Measurements from ENCODE around the gene NBEAL2.
"Not testable (repeated sequence)": the region's sequence is repeated elsewhere in the genome, so short reads cannot be mapped to it uniquely, and the experiment has no call there.

Gene NBEAL2

GRCh38 chr3:47036145-47036544, 56.7 kb downstream of the NBEAL2 start:
- DNase-seq (ENCODE audit: insufficient read length, low spot score) = no peak
- TF ChIP-seq, protein P1, sequence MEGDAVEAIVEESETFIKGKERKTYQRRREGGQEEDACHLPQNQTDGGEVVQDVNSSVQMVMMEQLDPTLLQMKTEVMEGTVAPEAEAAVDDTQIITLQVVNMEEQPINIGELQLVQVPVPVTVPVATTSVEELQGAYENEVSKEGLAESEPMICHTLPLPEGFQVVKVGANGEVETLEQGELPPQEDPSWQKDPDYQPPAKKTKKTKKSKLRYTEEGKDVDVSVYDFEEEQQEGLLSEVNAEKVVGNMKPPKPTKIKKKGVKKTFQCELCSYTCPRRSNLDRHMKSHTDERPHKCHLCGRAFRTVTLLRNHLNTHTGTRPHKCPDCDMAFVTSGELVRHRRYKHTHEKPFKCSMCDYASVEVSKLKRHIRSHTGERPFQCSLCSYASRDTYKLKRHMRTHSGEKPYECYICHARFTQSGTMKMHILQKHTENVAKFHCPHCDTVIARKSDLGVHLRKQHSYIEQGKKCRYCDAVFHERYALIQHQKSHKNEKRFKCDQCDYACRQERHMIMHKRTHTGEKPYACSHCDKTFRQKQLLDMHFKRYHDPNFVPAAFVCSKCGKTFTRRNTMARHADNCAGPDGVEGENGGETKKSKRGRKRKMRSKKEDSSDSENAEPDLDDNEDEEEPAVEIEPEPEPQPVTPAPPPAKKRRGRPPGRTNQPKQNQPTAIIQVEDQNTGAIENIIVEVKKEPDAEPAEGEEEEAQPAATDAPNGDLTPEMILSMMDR (IDR thresholded peaks at IDR 0.05; ENCODE audit: insufficient read depth, missing control alignments) = no peak
- no peak for FAIRE-seq

- DNase-seq (ENCODE audit: insufficient read length, low spot score); FAIRE-seq: not testable (repeated sequence)
Observed at GRCh38 chr3:47037302-47037701, 57.8 kb downstream of the NBEAL2 start.

DNA sequence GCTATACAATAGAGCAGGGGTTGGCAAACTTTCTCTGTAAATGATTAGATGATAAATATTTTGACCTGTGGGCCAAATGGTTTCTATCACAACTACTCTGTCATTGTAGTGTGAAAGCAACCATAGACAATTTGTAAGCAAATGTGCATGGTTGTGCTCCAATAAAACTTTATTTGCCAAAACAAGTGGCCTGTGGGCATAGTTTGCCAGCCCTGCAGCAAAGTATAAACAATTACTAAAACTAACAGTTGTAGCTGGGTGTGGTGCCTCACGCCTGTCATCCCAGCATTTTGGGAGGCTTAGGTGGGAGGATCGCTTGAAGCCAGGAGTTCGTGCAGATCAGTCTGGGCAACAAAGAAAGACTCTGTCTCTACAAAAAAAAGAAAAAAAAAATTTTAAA, 61.6 kb downstream of the NBEAL2 start:
- FAIRE-seq (no peak), DNase-seq (ENCODE audit: insufficient read length, low spot score) (no peak)
- TF ChIP-seq, protein P1 (IDR thresholded peaks at IDR 0.05; ENCODE audit: insufficient read depth, missing control alignments) = no peak

DNA sequence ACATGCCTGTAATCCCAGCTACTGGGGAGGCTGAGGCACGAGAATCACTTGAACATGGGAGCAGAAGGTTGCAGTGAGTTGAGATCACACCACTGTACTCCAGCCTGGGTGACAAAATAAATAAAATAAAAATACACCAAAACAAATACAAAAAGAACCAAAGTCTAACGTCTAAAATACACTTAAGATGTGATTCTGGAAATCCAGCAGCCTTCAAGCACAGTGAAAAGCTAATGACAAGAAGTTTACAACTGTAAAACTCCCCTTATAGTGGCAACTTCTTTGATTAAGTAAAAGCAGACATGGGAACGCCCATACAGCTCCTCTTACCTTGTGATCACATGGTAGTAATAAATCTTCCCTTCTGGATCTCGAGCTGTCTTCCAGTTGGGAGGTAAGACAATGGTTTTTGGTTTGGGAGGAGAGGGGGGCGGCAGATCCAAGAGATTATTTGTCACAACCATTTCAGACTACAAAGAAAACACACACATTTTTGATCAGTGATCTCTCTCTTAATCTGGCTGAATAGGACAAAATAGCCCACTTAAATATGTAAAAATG, 62.8 kb downstream of the NBEAL2 start:
- FAIRE-seq (no peak), DNase-seq (ENCODE audit: insufficient read length, low spot score) (no peak)
- TF ChIP-seq, protein P1 (IDR thresholded peaks at IDR 0.05; ENCODE audit: insufficient read depth, missing control alignments) = no peak

GRCh38 chr3:47047069-47047468, 67.6 kb downstream of the NBEAL2 start:
- TF ChIP-seq, protein P1 (IDR thresholded peaks at IDR 0.05; ENCODE audit: insufficient read depth, missing control alignments) = no peak
- FAIRE-seq = peak; percentile 84

DNA sequence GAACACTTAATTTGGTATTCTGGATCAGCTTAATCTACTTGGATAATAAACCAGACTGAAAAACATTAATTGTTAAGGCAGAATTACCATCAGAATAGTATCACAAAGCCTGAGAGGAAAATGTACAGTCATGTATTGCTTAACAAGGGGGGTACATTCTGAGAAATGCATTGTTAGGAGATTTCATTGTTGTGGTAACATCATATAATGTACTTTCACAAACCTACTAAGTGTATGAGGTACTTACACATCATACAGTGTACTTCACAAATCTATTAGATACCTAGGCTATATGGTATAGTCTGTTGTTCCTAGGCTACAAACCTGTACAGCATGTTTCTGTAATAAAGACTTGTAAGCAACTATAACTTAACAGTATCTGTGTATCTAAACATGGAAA, 68.2 kb downstream of the NBEAL2 start:
- DNase-seq (ENCODE audit: insufficient read length, low spot score) (no peak), FAIRE-seq (peak; percentile 84)
- TF ChIP-seq, protein P1 (IDR thresholded peaks at IDR 0.05; ENCODE audit: insufficient read depth, missing control alignments) = no peak

More at GRCh38 chr3:47047069-47047468, 67.6 kb downstream of the NBEAL2 start:
- DNase-seq (ENCODE audit: insufficient read length, low spot score) = no peak

GRCh38 chr3:47054412-47054811, 74.9 kb downstream of the NBEAL2 start:
- TF ChIP-seq, protein P1 (IDR thresholded peaks at IDR 0.05; ENCODE audit: insufficient read depth, missing control alignments) = no peak
- FAIRE-seq (no peak), DNase-seq (ENCODE audit: insufficient read length, low spot score) (no peak)

DNA sequence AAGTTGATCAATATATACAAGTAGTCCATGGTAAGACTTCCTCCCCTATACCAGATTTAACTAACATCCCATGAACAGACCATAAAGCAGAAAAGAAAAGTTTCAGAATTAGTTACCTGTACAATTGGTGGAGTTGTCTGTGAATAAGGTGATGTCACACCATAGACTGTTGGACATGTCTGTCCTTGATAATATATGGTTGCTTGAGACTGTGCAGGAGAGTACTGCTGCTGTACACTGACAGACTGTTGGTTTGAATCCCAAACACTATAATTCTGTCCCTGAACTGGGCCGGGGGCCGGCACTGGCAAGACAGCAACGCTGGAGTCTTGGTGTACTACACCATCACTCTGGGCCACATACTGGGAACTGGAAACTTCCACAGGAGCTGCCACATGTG, 77.2 kb downstream of the NBEAL2 start:
- FAIRE-seq = no peak
- TF ChIP-seq, protein P1 (IDR thresholded peaks at IDR 0.05; ENCODE audit: insufficient read depth, missing control alignments) = no peak

More for the DNA sequence above, 77.2 kb downstream of the NBEAL2 start:
- DNase-seq (ENCODE audit: insufficient read length, low spot score) = no peak

Data from D721Med (cell line).